ENCODE data around the gene NAT8L.

- TF ChIP-seq POLR2A (IDR thresholded peaks at IDR 0.05) (no peak), CTCF (IDR thresholded peaks at IDR 0.05) (no peak), POLR2AphosphoS5 (IDR thresholded peaks at IDR 0.05) (no peak), EP300 (IDR thresholded peaks at IDR 0.05) (no peak)
These were observed 16.3 kb downstream of the NAT8L start for GRCh38 chr4:2075171-2075986.
